Activated naive CD8-positive, alpha-beta T cell treated with anti-CD3 and anti-CD28 coated beads, Interleukin-2, amount 50 U/mL, for 24 hours (primary cell): ENCODE measurements around the gene FCHO2.

Source experiments
- ATAC-seq: fragments of 150-1000 bp; cut with Tn5 transposase; one replicate; pipeline ENCODE4 v1.10.0; 2021
- DNase-seq: peaks from one replicate; pipeline ENCODE4 v3.0.0; 2021
- H3K27ac Mint-ChIP-seq: one replicate; pipeline ENCODE4 v1.8.0; 2021; ENCODE audit warnings: mild to moderate bottlenecking, mixed read lengths
- H3K27me3 Mint-ChIP-seq: one replicate; pipeline ENCODE4 v1.8.0; 2021; ENCODE audit warnings: mixed read lengths
- H3K36me3 Mint-ChIP-seq: one replicate; pipeline ENCODE4 v1.8.0; 2021; ENCODE audit warnings: low read depth, mixed read lengths
- H3K4me1 Mint-ChIP-seq: one replicate; pipeline ENCODE4 v1.8.0; 2021; ENCODE audit warnings: mixed read lengths
- H3K4me3 Mint-ChIP-seq: one replicate; pipeline ENCODE4 v1.8.0; 2021; ENCODE audit warnings: mild to moderate bottlenecking, moderate library complexity, mixed read lengths
- H3K9me3 Mint-ChIP-seq: one replicate; pipeline ENCODE4 v1.8.0; 2021; ENCODE audit warnings: mixed read lengths

Gene FCHO2

GRCh38 chr5:73119451-73120157 lies 163.8 kb downstream of the FCHO2 start:
- DNase-seq, result peak; percentile 26
- Mint-ChIP-seq H3K4me3 (peak overlapping the region; percentile 49), H3K27me3 (peaks cover 75% of the 10 kb centered on the region), H3K4me1 (peaks cover 18% of the 10 kb centered on the region), H3K36me3 (no peaks in the 10 kb centered on the region), H3K27ac (no peak overlapping the region), H3K9me3 (no peaks in the 10 kb centered on the region)
- peak; percentile 70 for ATAC-seq

GRCh38 chr5:73120222-73121118 lies 164.6 kb downstream of the FCHO2 start, which contains the start of gene TMEM171:
Gene TMEM171 (plus strand): TSS chr5:73120575. CDS start chr5:73123374, 2,799 bp downstream.
- DNase-seq (no peak), ATAC-seq (no peak)
- Mint-ChIP-seq H3K9me3 (no peaks in the 10 kb centered on the region), H3K27me3 (peaks cover 79% of the 10 kb centered on the region), H3K4me1 (peaks cover 18% of the 10 kb centered on the region), H3K36me3 (no peaks in the 10 kb centered on the region), H3K4me3 (peak within 1 kb of the TSS; percentile 49), H3K27ac (no peak within 1 kb of the TSS)

GRCh38 chr5:73121119-73121463 lies 165.2 kb downstream of the FCHO2 start:
- Mint-ChIP-seq H3K27me3 (peaks cover 80% of the 10 kb centered on the region), H3K9me3 (no peaks in the 10 kb centered on the region), H3K4me1 (peaks cover 18% of the 10 kb centered on the region), H3K27ac (no peak overlapping the region), H3K36me3 (no peaks in the 10 kb centered on the region), H3K4me3 (peak overlapping the region; percentile 4)
- ATAC-seq, result no peak
- no peak for DNase-seq

GRCh38 chr5:73122875-73123810 lies 167.3 kb downstream of the FCHO2 start:
- no peak overlapping the region for H3K27ac Mint-ChIP-seq
- DNase-seq (no peak), ATAC-seq (no peak)
- no peaks in the 10 kb centered on the region for H3K36me3 Mint-ChIP-seq
- H3K9me3 Mint-ChIP-seq, result no peaks in the 10 kb centered on the region
- no peak overlapping the region for H3K4me3 Mint-ChIP-seq
- H3K27me3 Mint-ChIP-seq, result peaks cover 73% of the 10 kb centered on the region
- peaks cover 18% of the 10 kb centered on the region for H3K4me1 Mint-ChIP-seq

- Mint-ChIP-seq H3K4me3 (no peak overlapping the region), H3K9me3 (no peaks in the 10 kb centered on the region), H3K4me1 (peaks cover 11% of the 10 kb centered on the region), H3K27me3 (peaks cover 71% of the 10 kb centered on the region), H3K36me3 (no peaks in the 10 kb centered on the region), H3K27ac (no peak overlapping the region)
- DNase-seq (no peak), ATAC-seq (no peak)
Measured at GRCh38 chr5:73125289-73125688, 169.4 kb downstream of the FCHO2 start.

- Mint-ChIP-seq H3K4me1 (peaks cover 8% of the 10 kb centered on the region), H3K27me3 (peaks cover 73% of the 10 kb centered on the region), H3K27ac (no peak overlapping the region), H3K4me3 (no peak overlapping the region), H3K36me3 (no peaks in the 10 kb centered on the region), H3K9me3 (no peaks in the 10 kb centered on the region)
- DNase-seq (no peak), ATAC-seq (no peak)
Measured at GRCh38 chr5:73126381-73126780, 170.5 kb downstream of the FCHO2 start.

- peaks cover 68% of the 10 kb centered on the region for H3K27me3 Mint-ChIP-seq
- DNase-seq, result no peak
- no peak overlapping the region for H3K4me3 Mint-ChIP-seq
- no peak overlapping the region for H3K27ac Mint-ChIP-seq
- H3K9me3 Mint-ChIP-seq, result no peaks in the 10 kb centered on the region
- no peak for ATAC-seq
- no peaks in the 10 kb centered on the region for H3K36me3 Mint-ChIP-seq
- peaks cover 7% of the 10 kb centered on the region for H3K4me1 Mint-ChIP-seq
Measured at GRCh38 chr5:73126957-73127356, 171.1 kb downstream of the FCHO2 start.

GRCh38 chr5:73129143-73129542 lies 173.3 kb downstream of the FCHO2 start:
- H3K9me3 Mint-ChIP-seq, result no peaks in the 10 kb centered on the region
- no peak overlapping the region for H3K27ac Mint-ChIP-seq
- H3K36me3 Mint-ChIP-seq, result no peaks in the 10 kb centered on the region
- H3K27me3 Mint-ChIP-seq, result peaks cover 62% of the 10 kb centered on the region
- DNase-seq (no peak), ATAC-seq (no peak)
- no peaks in the 10 kb centered on the region for H3K4me1 Mint-ChIP-seq
- H3K4me3 Mint-ChIP-seq, result no peak overlapping the region

- H3K4me3 Mint-ChIP-seq, result no peak overlapping the region
- ATAC-seq (no peak), DNase-seq (no peak)
- H3K4me1 Mint-ChIP-seq, result no peaks in the 10 kb centered on the region
- H3K27me3 Mint-ChIP-seq, result peaks cover 61% of the 10 kb centered on the region
- H3K27ac Mint-ChIP-seq, result no peak overlapping the region
- no peaks in the 10 kb centered on the region for H3K9me3 Mint-ChIP-seq
- H3K36me3 Mint-ChIP-seq, result no peaks in the 10 kb centered on the region
Measured at GRCh38 chr5:73130811-73131210, 175.0 kb downstream of the FCHO2 start.

- no peak overlapping the region for H3K27ac Mint-ChIP-seq
- no peak for ATAC-seq
- no peaks in the 10 kb centered on the region for H3K9me3 Mint-ChIP-seq
Measured at GRCh38 chr5:73131711-73132425, 176.0 kb downstream of the FCHO2 start.

GRCh38 chr5:73132759-73133158 lies 176.9 kb downstream of the FCHO2 start:
- Mint-ChIP-seq H3K36me3 (no peaks in the 10 kb centered on the region), H3K9me3 (no peaks in the 10 kb centered on the region), H3K27me3 (peaks cover 68% of the 10 kb centered on the region), H3K27ac (no peak overlapping the region), H3K4me3 (no peak overlapping the region), H3K4me1 (no peaks in the 10 kb centered on the region)
- ATAC-seq (no peak), DNase-seq (no peak)

More at GRCh38 chr5:73131711-73132425, 176.0 kb downstream of the FCHO2 start:
- Mint-ChIP-seq H3K27me3 (peaks cover 61% of the 10 kb centered on the region), H3K36me3 (no peaks in the 10 kb centered on the region), H3K4me3 (no peak overlapping the region), H3K4me1 (no peaks in the 10 kb centered on the region)
- DNase-seq, result no peak

GRCh38 chr5:73135021-73135420 lies 179.2 kb downstream of the FCHO2 start:
- Mint-ChIP-seq H3K36me3 (no peaks in the 10 kb centered on the region), H3K4me3 (no peak overlapping the region), H3K9me3 (no peaks in the 10 kb centered on the region), H3K27ac (no peak overlapping the region), H3K27me3 (peaks cover 69% of the 10 kb centered on the region), H3K4me1 (no peaks in the 10 kb centered on the region)
- DNase-seq (no peak), ATAC-seq (no peak)

- H3K36me3 Mint-ChIP-seq, result no peaks in the 10 kb centered on the region
- H3K27ac Mint-ChIP-seq, result no peak overlapping the region
- no peak overlapping the region for H3K4me3 Mint-ChIP-seq
- H3K4me1 Mint-ChIP-seq, result no peaks in the 10 kb centered on the region
- ATAC-seq (peak; percentile 20), DNase-seq (no peak)
- H3K27me3 Mint-ChIP-seq, result peaks cover 63% of the 10 kb centered on the region
- no peaks in the 10 kb centered on the region for H3K9me3 Mint-ChIP-seq
Measured at GRCh38 chr5:73135429-73136054, 179.7 kb downstream of the FCHO2 start.
